Caki2 (cell line): ENCODE measurements around the gene LTF. TPM values are rescaled to one million over a fixed set of nuclear protein-coding genes. Genes with fewer than 3 reads are reported as not detected.
"Not testable (repeated sequence)": the region's sequence is repeated elsewhere in the genome, so short reads cannot be mapped to it uniquely, and the experiment has no call there.

Experiments
- DNase-seq: peaks from one replicate; pipeline ENCODE4 v3.0.0-alpha.2; 2015; ENCODE audit warnings: low read depth
- in situ Hi-C: cut with HindIII; loops from 2 replicates; pipeline ENCODE4 v1.10.0; 2016; ENCODE audit warnings: low sequenced_read_pairs, low pct_unique_long_range_greater_than_20kb, mixed read lengths
- total RNA-seq: library from RNA; depleted of rRNA; stranded (reverse); fragments of >200 nt; shearing (Covaris generic); gene quantifications from 2 replicates; pipeline ENCODE4 v1.2.3, GENCODE V29; 2014; ENCODE audit warnings: low replicate concordance; rRNA removed

The LTF gene
- not detected in 2 replicates for total RNA-seq

DNA sequence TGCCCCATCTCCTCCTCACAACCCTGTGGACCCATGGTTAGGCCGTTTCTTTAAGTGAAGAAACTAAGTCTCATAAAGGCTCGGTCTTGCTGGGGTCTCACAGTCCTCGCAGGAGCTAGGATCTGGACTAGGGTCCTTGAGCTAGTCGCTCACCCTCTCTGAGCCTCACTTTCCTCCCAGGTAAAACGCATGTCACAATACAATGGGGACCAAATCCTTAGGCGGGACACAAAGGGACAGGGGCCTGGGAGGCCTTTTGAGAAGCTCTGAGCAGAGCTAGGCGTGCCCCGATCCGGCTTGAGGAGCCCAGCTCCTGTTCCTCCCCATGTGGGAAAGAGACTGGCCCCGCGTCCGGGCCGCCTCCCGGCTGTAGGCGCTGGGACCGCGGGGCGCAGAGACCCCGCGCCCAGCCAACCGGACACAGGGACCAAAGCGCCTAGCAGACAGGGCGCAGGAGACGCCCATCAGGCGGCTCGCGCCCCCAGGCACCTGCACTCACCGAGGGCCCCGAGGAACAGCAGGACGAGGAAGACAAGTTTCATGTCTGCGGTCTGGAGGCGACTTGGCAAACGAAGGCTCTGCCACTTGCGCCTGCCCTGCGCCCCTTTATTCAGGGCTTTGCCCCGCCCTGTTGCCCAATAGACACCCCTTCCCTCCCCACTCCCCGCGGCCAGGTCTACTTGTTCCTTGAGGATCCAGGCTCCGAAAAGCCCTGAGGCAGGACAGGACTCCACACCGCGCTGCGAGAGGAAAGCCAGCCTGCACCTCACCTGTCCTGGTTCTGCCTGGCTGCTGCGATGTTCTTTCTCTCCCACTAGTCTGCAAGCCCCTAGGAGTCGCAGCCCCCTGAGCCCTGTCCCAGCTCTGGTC lies at the start of gene LTF:
Gene LTF (minus strand): TSS at position 580 of the 870 bp plus-strand sequence. CDS start 38 bp downstream, at position 542.
- no peak for DNase-seq
- in situ Hi-C loops: no loop called here

DNA sequence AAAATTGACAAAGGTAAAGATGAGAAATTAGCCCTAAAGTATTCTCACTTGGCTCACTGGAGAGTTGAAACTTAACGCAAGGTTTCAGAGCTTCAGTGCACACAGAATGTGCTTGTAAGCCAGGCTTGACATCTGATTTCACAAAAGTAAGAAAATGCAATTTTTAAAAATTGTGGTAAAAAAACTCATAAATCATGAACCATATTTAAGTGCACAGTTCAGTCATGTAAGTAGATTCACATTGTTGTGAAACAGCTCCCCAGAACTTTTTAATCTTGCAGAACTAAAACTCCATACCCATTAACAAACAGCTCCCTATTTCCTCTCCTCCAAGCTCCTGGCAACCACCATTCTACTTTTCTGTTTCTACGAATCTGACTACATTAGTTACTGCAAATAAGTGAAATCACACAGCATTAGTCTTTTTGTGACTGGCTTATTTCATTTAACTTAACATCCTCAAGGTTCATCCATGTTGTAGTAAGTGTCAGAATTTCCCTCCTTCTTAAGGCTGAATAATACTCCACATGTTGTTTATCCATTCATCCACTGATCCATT lies 47.6 kb upstream of the LTF start:
- DNase-seq: no peak
- in situ Hi-C loops: no loop called here

- DNase-seq: no peak
- in situ Hi-C loops: no loop called here
These were observed 45.0 kb upstream of the LTF start for GRCh38 chr3:46509661-46510187.

DNA sequence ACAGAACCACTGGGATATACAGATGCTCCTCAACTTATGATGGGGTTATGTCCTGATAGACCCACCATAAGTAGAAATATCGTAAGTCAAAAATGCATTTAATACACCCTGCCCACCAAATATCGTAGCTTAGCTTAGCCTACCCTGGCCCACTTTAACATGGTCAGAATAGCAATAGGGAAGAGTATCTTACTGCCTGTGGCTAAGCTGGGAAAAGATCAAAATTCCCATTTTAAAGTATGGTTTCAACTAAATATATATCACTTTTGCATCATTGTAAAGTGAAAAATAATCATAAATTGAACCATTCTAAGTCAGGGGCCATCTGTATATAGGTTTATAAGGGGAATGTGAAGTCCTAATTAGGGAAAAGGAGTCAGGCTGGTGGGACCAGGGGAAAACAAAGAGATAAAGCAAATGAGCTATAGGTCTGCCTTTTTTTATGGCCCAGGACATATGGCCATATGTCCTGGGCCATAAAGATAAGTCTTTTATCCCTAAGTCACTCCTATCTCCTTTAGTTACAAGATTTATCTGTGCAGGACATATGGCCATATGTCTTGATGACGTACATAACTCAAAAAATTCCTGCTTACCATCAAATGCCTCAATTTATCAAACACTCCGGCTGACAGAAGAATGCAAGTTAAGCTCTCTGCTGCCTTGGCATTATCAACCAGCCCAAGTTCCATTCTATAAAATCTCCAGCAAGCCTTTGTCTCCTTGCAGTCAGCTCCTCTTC lies 44.3 kb upstream of the LTF start:
- in situ Hi-C loops: no loop called here
- no peak for DNase-seq

- DNase-seq: no peak
- in situ Hi-C loops: no loop called here
These were observed 41.8 kb upstream of the LTF start for GRCh38 chr3:46506526-46506925.

GRCh38 chr3:46505953-46506352 lies 41.2 kb upstream of the LTF start:
- in situ Hi-C loops: no loop called here
- no peak for DNase-seq

DNA sequence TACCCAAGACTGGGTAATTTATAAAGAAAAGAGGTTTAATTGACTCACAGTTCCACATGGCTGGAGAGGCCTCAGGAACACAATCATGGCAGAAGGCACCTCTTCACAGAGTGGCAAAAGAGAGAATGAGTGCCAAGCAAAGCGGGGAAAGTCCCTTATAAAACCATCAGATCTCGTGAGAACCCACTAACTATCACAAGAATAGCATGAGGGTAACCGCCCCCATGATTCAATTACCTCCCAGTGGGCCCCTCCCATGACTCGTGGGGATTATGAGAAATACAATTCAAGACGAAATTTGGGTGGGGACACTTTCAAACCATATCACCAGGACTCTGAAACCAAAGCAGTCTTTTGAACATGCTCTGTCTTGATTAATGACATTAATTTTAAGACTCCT lies 40.1 kb upstream of the LTF start:
- no peak for DNase-seq
- in situ Hi-C loops: no loop called here

- no peak for DNase-seq
- in situ Hi-C loops: no loop called here
These were observed 38.6 kb upstream of the LTF start for GRCh38 chr3:46503200-46503874.

DNA sequence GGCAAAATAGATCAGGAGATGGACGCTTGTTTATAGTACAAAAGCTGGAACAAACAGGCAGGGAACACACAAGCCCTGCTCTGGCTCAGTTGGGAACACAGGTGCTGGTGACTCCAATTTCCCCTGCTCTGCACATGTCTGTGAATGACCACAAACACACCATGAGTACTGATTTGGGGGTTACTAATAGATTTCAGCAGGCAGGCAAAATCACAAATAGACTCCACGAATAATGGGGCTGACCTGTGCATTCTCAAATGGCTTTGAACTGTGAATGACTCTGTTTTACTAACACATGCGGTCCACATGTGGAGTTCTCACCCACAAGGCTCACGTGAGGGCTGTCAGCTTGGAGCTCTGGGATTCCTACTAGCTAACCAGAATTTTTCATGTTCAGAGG lies 37.0 kb upstream of the LTF start:
- in situ Hi-C loops: no loop called here
- no peak for DNase-seq

GRCh38 chr3:46500656-46501635 lies 36.2 kb upstream of the LTF start:
- in situ Hi-C loops: no loop called here
- no peak for DNase-seq

- in situ Hi-C loops: no loop called here
- no peak for DNase-seq
These were observed 34.3 kb upstream of the LTF start for GRCh38 chr3:46498916-46499519.

- in situ Hi-C loops: no loop called here
- DNase-seq: no peak
These were observed 33.0 kb upstream of the LTF start, which contains the start of gene RTP3 for GRCh38 chr3:46497556-46498265. RTP3 (plus strand) TSS chr3:46497976; CDS start chr3:46498063, 87 bp downstream.

GRCh38 chr3:46496746-46497555 lies 32.2 kb upstream of the LTF start:
- DNase-seq: no peak
- in situ Hi-C loops: no loop called here

DNA sequence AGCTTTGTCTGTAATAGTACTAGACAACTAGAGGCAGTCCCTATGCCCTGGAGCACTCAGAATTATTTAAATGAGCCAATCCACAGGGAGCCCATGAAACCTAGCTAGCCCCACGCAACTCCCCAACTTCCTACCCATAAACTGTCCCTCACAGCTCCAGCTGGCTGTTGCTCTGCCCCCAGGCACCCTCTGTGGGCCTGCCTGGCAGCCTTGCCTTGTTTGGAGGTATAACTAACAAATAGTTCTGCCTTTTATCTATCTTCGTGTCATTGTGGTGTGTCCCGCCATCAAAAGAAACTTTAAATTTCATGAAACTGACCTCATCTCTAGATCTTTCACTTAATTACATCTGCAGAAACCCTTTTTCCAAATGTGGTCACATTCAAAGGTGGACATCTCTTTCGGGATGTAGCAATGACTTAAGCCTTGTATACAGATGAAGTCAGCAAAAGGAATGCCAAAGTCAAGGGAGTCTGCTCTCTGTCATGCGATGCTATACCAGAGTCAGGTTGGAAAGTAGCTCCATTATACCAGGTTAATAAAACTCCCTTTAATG lies 31.3 kb upstream of the LTF start:
- in situ Hi-C loops: no loop called here
- DNase-seq: no peak

DNA sequence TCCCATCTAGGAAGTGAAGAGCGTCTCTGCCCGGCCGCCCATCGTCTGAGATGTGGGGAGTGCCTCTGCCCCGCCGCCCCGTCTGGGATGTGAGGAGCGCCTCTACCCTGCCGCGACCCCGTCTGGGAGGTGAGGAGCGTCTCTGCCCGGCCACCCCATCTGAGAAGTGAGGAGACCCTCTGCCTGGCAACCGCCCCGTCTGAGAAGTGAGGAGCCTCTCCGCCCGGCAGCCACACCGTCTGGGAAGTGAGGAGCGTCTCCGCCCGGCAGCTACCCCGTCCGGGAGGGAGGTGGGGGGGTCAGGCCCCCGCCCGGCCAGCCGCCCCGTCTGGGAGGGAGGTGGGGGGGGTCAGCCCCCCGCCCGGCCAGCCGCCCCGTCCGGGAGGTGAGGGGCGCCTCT lies 29.8 kb upstream of the LTF start:
- DNase-seq, in situ Hi-C loops: not testable (repeated sequence)
